ENCODE results near the gene SPIRE1.

Gene SPIRE1

DNA sequence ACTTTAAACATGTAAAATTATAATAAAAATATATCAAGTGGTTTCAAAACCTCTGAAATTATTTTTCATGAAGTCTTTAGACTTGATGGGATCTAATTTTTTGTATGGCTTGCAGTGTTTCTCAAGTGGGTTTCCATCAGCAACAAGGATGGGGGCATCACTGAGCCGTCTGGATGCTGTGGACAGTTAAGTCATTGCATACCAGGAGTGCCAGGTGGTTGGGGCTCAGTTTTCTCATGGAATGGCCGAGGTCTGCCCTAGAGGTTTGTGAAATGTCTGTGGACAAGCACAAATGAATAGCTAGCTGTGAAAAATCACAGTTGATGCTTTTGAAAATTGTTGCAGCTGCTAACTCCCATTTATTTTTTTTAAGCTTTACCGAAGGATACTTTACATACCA, 248.4 kb downstream of the SPIRE1 start:
- DNase-seq: no peak

- peak; percentile 47 for DNase-seq
Measured at GRCh38 chr18:12408247-12408869, 249.5 kb downstream of the SPIRE1 start.

DNA sequence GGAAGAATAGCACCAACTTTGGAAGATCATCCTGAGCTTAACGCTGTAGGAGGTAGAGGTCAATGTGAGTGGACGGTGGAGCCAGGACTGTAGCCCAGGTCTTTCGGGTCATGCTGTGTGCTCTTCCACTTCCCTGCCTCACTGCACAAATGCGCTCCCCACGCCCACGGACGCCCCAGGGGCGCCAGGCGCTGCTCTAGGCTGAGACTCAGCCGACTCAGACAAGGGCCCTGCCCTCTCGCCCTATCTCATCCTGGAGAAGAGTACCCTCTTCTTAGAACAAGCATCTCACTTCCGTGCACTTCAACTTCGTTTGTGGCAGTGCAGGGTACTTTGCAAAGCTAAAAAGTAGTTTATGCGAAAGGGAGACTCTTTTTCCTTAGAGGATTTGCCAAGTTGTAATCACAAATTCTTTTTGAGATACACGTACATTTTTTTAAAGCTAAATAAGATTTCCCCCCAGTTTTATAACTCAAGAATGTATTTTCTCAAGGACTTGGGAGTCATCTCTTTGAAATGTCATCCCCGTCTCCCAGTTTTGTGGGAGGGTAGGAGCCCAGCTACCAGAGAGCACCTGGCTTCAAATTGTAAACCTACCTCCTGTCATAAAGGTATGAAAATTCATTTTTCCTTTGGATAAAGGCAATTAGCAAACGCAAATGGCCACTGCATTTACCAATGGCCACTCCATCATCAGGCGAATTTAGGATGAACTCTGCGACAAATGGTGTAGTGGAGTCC, 251.4 kb downstream of the SPIRE1 start:
- DNase-seq: no peak

GRCh38 chr18:12405066-12405465, 252.8 kb downstream of the SPIRE1 start:
- DNase-seq: no peak

- no peak for DNase-seq
Measured at GRCh38 chr18:12403601-12404506, 254.1 kb downstream of the SPIRE1 start.

GRCh38 chr18:12401881-12402280, 256.0 kb downstream of the SPIRE1 start:
- DNase-seq: no peak

DNA sequence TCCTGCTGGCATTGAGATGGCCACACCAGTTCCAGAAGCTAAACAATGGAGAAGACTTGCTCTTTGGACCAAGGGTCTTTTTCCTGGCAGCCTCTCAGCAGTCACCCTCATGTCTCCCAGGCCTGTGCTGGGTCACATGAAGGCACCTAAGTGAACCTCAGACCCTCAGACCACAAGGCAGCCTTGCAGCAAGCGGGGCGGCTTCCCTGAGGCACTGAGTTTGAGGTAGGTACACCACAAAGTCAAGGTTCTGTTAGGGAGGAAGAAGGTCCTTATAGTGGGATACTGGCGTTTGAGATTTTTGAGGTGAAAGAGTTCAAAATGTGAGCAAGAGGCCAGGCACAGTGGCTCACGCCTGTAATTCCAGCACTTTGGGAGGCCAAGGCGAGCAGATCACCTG, 258.7 kb downstream of the SPIRE1 start:
- no peak for DNase-seq

GRCh38 chr18:12398625-12399024, 259.3 kb downstream of the SPIRE1 start:
- no peak for DNase-seq

- no peak for DNase-seq
Measured at GRCh38 chr18:12397793-12398192, 260.1 kb downstream of the SPIRE1 start.

DNA sequence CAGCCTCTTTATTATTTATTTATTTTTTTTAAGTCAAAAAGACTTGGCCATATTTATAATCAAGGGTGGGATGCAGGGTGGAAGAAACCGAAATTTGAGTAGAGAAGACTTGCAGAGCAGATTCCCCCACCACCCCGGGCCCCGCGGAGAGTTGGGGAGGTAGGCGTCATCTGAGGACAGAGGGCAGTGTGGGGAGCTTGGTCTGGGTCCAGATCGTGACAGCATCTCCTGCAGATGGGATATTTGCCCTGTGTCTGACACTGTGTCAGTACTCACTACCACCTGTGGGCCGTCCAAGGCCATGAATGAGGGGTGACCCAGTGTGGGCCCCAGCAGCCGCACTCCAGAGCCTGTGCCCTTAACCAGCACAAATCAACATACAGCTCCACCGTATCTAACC, 260.7 kb downstream of the SPIRE1 start:
- no peak for DNase-seq
